ENCODE data around the gene ZC3H10. TPM values are rescaled to one million over a fixed set of nuclear protein-coding genes. Genes with fewer than 3 reads are reported as not detected.

The ZC3H10 gene
- total and polyA plus RNA-seq, 2 of the 4 experiments (the other 2 are of a cell fraction), result 1.5 to 3.6 TPM

GRCh38 chr12:56160894-56161689 lies 43.0 kb downstream of the ZC3H10 start:
- Histone ChIP-seq H3K4me2 (ENCODE audit: low read depth, low read length) (peak overlapping the region; percentile 98), H4K8ac (ENCODE audit: low read depth in 2 of 2, low read length in 2 of 2) (peak overlapping the region in 1 of 2 experiments; percentile 2; a peak in 1 of 4 replicates), H2AK9ac (replicated peaks; ENCODE audit: low read depth, low read length, poor library complexity) (peak overlapping the region; percentile 75), H3K14ac (replicated peaks; ENCODE audit: low read depth, low read length) (peak overlapping the region; percentile 98), H3K4me1 (ENCODE audit: control insufficient read depth, insufficient read depth, low read length) (peaks cover 15% of the 10 kb centered on the region), H3K9me3 (ENCODE audit: control insufficient read depth, insufficient read depth, low read length) (no peaks in the 10 kb centered on the region), H2BK15ac (ENCODE audit: low read depth, low read length) (no peak overlapping the region), H3K36me3 (ENCODE audit: control insufficient read depth, insufficient read depth, low read length) (peaks cover 63% of the 10 kb centered on the region), H4K5ac (ENCODE audit: low read depth, low read length) (no peak overlapping the region), H3K4me3 (ENCODE audit: insufficient read depth, low read depth, low read length) (peak overlapping the region; percentile 73; the same call in 1 of the 2 replicates), H2BK5ac (ENCODE audit: low read depth, low read length, poor library complexity, severe bottlenecking) (peak overlapping the region; percentile 12), H3K4ac (ENCODE audit: low read depth, low read length) (0 out of 2 replicates have a peak overlapping the region, but pooled peaks have one; percentile 30), H4K20me1 (ENCODE audit: insufficient read depth, low read length) (peaks cover 69% of the 10 kb centered on the region), H3K9ac (ENCODE audit: low read depth, low read length) (peak overlapping the region; percentile 100), H2AFZ (replicated peaks; ENCODE audit: low read length, poor library complexity) (peak overlapping the region; percentile 8), H3K23ac (ENCODE audit: low read depth, low read length) (peak overlapping the region; percentile 99), H2AK5ac (ENCODE audit: low read depth, low read length) (no peak overlapping the region), H3K56ac (ENCODE audit: extremely low read depth, insufficient read depth, low read length) (no peak overlapping the region), H4K91ac (ENCODE audit: insufficient read depth, low read depth, low read length) (no peak overlapping the region), H2BK20ac (ENCODE audit: low read depth, low read length) (no peak overlapping the region), H2BK120ac (ENCODE audit: low read depth, low read length) (no peak overlapping the region), H3K79me1 (ENCODE audit: low read depth in 1 of 2, low read length in 2 of 2) (peaks cover 14 to 50% of the 10 kb centered on the region in 2 experiments), H3K27ac (ENCODE audit: insufficient read depth, low read length) (peak overlapping the region; percentile 90), H3K27me3 (ENCODE audit: control insufficient read depth, insufficient read depth, low read length) (no peaks in the 10 kb centered on the region), H3K18ac (ENCODE audit: low read depth, low read length) (no peak overlapping the region), H3K9me1 (ENCODE audit: insufficient read depth, low read length) (no peaks in the 10 kb centered on the region)
- ChIA-PET CTCF (interaction anchor here (0.5 to 2.0 kb wide), 2 partner anchors 28 to 480 kb away, joined by 3 to 8 read pairs; partner anchors contain the start of gene SMARCC2), POLR2A (ENCODE audit: unreplicated experiment) (interaction anchor here (0.5 to 0.6 kb wide), 3 partner anchors 8 to 14 kb away, joined by 3 to 7 read pairs (median 3); no protein-coding TSS in a partner anchor)
- dilution Hi-C loops (cut with HindIII; ENCODE audit: low sequenced_read_pairs, unreplicated experiment), result no loop called here
- in situ Hi-C loops (cut with MboI; ENCODE audit: low sequenced_read_pairs), result no loop called here
- BruUV-seq (replicated peaks), result no TSS peak
- intact Hi-C loops (cut with micrococcal nuclease), result no loop called here
- no peak for DNase-seq
- 100% methylated on average over 4 of the region's 11 CpGs; no CpG with 5 or more reads in 1 of the 2 experiments for WGBS, 2 experiments (ENCODE audit: extremely low coverage in 2 of 2, insufficient read length in 1 of 2)
- TF ChIP-seq MAFK (IDR thresholded peaks at IDR 0.05; ENCODE audit: low read depth, low read length) (no peak), FOS (IDR thresholded peaks at IDR 0.05; ENCODE audit: low read depth, low read length) (no peak), BHLHE40 (IDR thresholded peaks at IDR 0.05; ENCODE audit: low read depth, low read length) (no peak), SMC3 (IDR thresholded peaks at IDR 0.05; ENCODE audit: low read depth, low read length) (no peak), RCOR1 (IDR thresholded peaks at IDR 0.05; ENCODE audit: insufficient replicate concordance, low read length) (no peak)
- no peak for ATAC-seq (ENCODE audit: low read depth)

Measured in IMR-90 (cell line).